Hindlimb muscle (tissue), 1 donor: ENCODE measurements around the gene BCOR. TPM values are rescaled to one million over a fixed set of nuclear protein-coding genes. Genes with fewer than 3 reads are reported as not detected.

Experiments
- DNase-seq: peaks from one replicate; pipeline ENCODE4 v3.0.0-alpha.2; 2013
- polyA plus RNA-seq: library from polyadenylated mRNA; unstranded; fragments of 120-200 nt; gene quantifications from one replicate; pipeline ENCODE4 v1.2.1, GENCODE V29; 2013; ENCODE audit not compliant: insufficient read length

The BCOR gene
- 30.9 TPM for polyA plus RNA-seq

GRCh38 chrX:40097504-40098263 is at the start of gene BCOR:
Gene BCOR, minus strand, starts transcription at chrX:40097958. Its CDS starts 20,029 bp downstream, at chrX:40077929.
- DNase-seq, result no peak

- DNase-seq, result no peak
Measured at GRCh38 chrX:40147126-40147952, 49.6 kb upstream of the BCOR start.

- no peak for DNase-seq
Measured at GRCh38 chrX:40146262-40147125, 48.7 kb upstream of the BCOR start.

GRCh38 chrX:40145923-40146261 is 48.1 kb upstream of the BCOR start:
- no peak for DNase-seq

- no peak for DNase-seq
Measured at GRCh38 chrX:40145001-40145922, 47.5 kb upstream of the BCOR start.

GRCh38 chrX:40144576-40144975 is 46.8 kb upstream of the BCOR start:
- no peak for DNase-seq

- DNase-seq, result no peak
Measured at GRCh38 chrX:40143987-40144386, 46.2 kb upstream of the BCOR start.

- DNase-seq, result no peak
Measured at GRCh38 chrX:40143001-40143400, 45.2 kb upstream of the BCOR start.

GRCh38 chrX:40142417-40142816 is 44.7 kb upstream of the BCOR start:
- no peak for DNase-seq

- DNase-seq, result no peak
Measured at GRCh38 chrX:40140706-40141499, 43.1 kb upstream of the BCOR start.

GRCh38 chrX:40132751-40133150 is 35.0 kb upstream of the BCOR start:
- no peak for DNase-seq

GRCh38 chrX:40131654-40132337 is 34.0 kb upstream of the BCOR start:
- DNase-seq, result no peak

- DNase-seq, result no peak
Measured at GRCh38 chrX:40130207-40130606, 32.4 kb upstream of the BCOR start.

GRCh38 chrX:40127052-40127451 is 29.3 kb upstream of the BCOR start:
- no peak for DNase-seq

- no peak for DNase-seq
Measured at GRCh38 chrX:40122487-40122886, 24.7 kb upstream of the BCOR start.

- DNase-seq, result no peak
Measured at GRCh38 chrX:40121618-40122017, 23.9 kb upstream of the BCOR start.

- DNase-seq, result no peak
Measured at GRCh38 chrX:40120838-40121580, 23.3 kb upstream of the BCOR start.

- DNase-seq, result no peak
Measured at GRCh38 chrX:40117715-40118285, 20.0 kb upstream of the BCOR start.

- no peak for DNase-seq
Measured at GRCh38 chrX:40116925-40117324, 19.2 kb upstream of the BCOR start.
